GM18870 (cell line): ENCODE results near the gene STXBP6.
"Not testable (repeated sequence)": the region's sequence is repeated elsewhere in the genome, so short reads cannot be mapped to it uniquely, and the experiment has no call there.

Experiments
- ATAC-seq: cut with Tn5 transposase; IDR thresholded peaks from one replicate; pipeline ENCODE4 v1.9.1; 2021; ENCODE audit warnings: moderate library complexity; ENCODE audit not compliant: unreplicated experiment

The STXBP6 gene

GRCh38 chr14:24813089-24813815 lies 236.7 kb downstream of the STXBP6 start:
- ATAC-seq, result no peak

- ATAC-seq, result no peak
These were observed 240.8 kb downstream of the STXBP6 start for GRCh38 chr14:24809135-24809534.

- ATAC-seq, result no peak
These were observed 241.5 kb downstream of the STXBP6 start for GRCh38 chr14:24808412-24808811.

- ATAC-seq, result no peak
These were observed 243.8 kb downstream of the STXBP6 start for GRCh38 chr14:24806061-24806678.

GRCh38 chr14:24804552-24805212 lies 245.3 kb downstream of the STXBP6 start:
- ATAC-seq, result no peak

- no peak for ATAC-seq
These were observed 245.9 kb downstream of the STXBP6 start for GRCh38 chr14:24803933-24804494.

GRCh38 chr14:24803426-24803825 lies 246.5 kb downstream of the STXBP6 start:
- ATAC-seq, result not testable (repeated sequence)

GRCh38 chr14:24802236-24802635 lies 247.7 kb downstream of the STXBP6 start:
- no peak for ATAC-seq

- no peak for ATAC-seq
These were observed 248.9 kb downstream of the STXBP6 start for GRCh38 chr14:24801024-24801423.

GRCh38 chr14:24798911-24799462 lies 251.0 kb downstream of the STXBP6 start:
- ATAC-seq, result no peak

- no peak for ATAC-seq
These were observed 254.5 kb downstream of the STXBP6 start for GRCh38 chr14:24795406-24795805.

- ATAC-seq, result no peak
These were observed 255.2 kb downstream of the STXBP6 start for GRCh38 chr14:24794644-24795305.

GRCh38 chr14:24790196-24790595 lies 259.8 kb downstream of the STXBP6 start:
- ATAC-seq, result no peak

- ATAC-seq, result no peak
These were observed 260.5 kb downstream of the STXBP6 start for GRCh38 chr14:24789378-24789884.

GRCh38 chr14:24785698-24786097 lies 264.2 kb downstream of the STXBP6 start:
- no peak for ATAC-seq

GRCh38 chr14:24784981-24785380 lies 265.0 kb downstream of the STXBP6 start:
- no peak for ATAC-seq

GRCh38 chr14:24783791-24784190 lies 266.2 kb downstream of the STXBP6 start:
- ATAC-seq, result no peak

GRCh38 chr14:24780281-24780680 lies 269.7 kb downstream of the STXBP6 start:
- no peak for ATAC-seq

- ATAC-seq, result no peak
These were observed 272.3 kb downstream of the STXBP6 start for GRCh38 chr14:24777678-24778077.

GRCh38 chr14:24775950-24776349 lies 274.0 kb downstream of the STXBP6 start:
- no peak for ATAC-seq
